Stimulated activated CD4-positive, alpha-beta T cell treated with anti-CD3 and anti-CD28 coated beads, TNF-alpha, amount 100 ng/mL, for 48 hours (primary cell): ENCODE measurements around the gene DGKQ.
"Not testable (repeated sequence)": the region's sequence is repeated elsewhere in the genome, so short reads cannot be mapped to it uniquely, and the experiment has no call there.

Experiments
- DNase-seq, 3 donors: peaks; one replicate each; pipeline ENCODE4 v3.0.0-alpha.2; 2020; ENCODE audit warnings: low read depth in 3 of 3

Gene DGKQ

DNA sequence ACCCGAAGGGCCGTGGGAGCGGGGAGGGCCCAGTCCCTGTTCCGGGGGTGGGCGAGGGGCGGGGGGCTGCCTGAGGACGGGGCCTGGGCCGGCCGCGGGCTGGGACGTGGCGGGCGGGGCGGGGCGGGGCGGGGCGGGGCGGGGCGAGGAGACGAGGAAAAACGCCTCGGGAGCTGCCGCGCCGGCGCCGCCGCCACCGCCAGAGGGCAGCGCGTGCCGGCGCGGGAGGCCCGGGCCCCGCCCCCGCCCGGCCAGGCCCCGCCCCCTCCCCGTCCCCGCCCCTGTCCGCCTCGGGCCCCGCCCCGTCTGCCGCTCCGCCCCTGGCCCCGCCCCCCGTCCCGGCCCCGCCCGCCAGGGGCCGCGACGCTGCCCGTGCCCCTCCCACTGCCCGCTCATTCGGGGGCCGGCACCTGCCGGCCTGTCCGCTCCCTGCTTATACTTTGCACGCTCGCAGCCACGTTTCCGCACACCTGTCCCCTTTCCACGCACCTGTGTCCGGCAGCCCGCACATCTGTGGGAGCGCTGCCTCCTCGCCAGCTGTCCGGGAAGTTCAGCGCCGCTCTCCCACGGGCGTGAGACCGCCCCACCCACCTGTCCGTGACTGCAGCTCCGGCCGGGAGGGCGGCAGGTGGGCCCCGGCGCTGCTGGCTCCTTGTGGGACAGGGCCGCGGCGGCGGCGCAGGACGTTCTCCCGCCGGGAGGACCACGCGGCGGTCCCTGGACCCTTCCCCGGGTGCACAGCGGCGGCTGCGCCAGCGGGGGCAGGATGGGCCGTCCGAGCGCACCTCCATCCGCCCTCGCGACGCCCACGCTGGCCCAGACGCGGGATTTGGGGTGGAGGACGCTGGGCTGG is 36.4 kb upstream of the DGKQ start:
- peak; percentile 26 to 74 (median 49) for DNase-seq

DNA sequence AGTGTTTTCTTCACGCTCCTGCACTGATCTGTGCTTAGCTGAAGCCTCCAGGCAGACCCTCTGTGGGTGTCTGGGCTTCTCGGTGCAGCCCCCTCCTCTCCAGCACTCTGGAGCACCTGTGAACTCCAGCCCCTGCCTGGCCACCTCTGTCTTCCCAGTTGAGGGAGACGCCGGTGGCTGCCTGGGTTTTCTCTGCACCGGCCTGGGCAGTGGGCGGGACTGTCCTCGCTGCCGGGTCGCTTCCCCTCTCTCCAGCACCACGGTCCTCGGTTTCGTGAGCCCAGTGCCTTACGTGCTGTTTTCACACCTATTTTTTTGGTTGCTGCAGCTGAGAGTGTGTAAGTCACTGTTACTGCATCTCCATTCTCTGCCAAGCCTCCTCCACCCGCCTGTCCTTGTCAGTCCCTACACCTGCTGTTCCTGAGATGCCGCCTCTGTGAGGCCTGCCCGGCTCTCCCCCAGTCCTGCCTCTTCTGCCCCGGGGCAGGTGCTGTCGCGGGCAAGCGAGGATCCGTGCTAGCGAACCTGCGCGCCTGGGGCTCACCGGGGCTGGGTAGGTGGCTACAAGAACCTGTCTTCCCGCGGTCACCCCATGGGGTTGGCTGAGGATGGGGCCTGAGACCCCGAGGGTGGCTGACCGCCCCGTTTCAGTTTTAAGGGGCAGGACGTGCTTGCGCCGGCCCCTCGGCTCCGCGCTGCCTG is 35.6 kb upstream of the DGKQ start:
- peak in 1 of 3 donors; percentile 26 for DNase-seq

DNA sequence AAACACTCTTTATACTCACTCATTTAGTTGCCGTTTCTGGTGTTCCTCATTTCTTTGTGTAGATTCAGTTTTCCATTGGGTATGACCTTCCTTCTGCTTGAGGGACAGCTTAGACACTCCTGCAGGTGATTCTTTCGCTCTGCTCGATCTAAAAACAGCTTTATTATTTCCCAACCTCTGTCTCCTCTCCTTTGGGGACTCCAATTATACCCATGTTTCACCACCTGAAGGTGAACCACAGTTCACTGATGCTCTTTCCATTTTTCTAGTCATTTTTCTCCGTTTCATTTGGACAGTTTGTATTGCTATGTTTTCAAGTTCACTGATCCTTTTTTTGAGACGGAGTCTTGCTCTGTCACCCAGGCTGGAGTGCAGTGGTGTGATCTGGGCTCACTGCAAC is 33.5 kb upstream of the DGKQ start:
- DNase-seq = no peak

DNA sequence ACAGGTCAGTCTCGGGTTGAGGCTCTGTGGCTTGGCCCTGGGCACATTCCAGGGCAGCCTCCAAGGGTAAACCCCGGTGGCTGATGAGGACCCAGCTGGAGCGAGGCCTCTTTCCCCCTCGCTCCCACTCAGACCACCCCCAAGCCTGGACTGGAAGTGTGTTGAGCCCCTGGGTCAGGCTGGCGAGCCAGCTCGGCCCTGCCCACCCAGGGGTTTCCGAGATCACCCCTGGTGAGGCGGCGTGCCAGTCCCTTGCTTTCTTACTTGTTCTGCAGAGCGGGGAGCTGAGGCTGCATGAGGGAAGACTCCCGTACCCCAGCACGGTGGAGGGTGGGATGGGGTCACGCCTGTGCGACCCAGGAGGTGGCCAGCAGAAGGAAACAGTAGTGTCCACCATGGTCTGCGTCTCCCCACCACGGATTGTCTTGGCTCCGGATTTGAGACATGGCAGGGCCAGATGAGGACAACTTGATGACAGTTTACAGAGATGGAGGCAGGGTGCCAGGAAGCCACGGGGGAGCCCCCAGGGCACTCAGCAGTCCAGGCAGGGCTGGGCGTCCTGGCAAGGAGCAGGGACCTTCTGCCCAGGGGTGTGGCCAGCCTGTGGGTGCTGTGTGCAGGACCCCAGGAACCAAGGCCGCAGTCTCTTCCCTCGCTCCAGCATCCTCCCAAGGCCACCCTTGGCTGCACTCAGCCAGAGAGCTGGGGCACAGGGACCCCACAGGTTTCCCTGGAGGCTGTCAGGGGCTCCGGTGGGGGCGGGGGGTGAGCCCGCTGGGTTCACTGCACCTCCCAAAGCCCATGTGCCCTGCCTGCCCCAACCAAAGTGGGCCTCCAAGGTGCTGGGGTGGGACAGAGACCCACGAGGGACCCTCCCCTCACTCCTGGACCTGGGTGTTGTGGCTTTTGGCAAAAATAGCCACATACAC is 31.5 kb upstream of the DGKQ start:
- DNase-seq = no peak

GRCh38 chr4:1004071-1004418 is 30.7 kb upstream of the DGKQ start:
- no peak for DNase-seq

DNA sequence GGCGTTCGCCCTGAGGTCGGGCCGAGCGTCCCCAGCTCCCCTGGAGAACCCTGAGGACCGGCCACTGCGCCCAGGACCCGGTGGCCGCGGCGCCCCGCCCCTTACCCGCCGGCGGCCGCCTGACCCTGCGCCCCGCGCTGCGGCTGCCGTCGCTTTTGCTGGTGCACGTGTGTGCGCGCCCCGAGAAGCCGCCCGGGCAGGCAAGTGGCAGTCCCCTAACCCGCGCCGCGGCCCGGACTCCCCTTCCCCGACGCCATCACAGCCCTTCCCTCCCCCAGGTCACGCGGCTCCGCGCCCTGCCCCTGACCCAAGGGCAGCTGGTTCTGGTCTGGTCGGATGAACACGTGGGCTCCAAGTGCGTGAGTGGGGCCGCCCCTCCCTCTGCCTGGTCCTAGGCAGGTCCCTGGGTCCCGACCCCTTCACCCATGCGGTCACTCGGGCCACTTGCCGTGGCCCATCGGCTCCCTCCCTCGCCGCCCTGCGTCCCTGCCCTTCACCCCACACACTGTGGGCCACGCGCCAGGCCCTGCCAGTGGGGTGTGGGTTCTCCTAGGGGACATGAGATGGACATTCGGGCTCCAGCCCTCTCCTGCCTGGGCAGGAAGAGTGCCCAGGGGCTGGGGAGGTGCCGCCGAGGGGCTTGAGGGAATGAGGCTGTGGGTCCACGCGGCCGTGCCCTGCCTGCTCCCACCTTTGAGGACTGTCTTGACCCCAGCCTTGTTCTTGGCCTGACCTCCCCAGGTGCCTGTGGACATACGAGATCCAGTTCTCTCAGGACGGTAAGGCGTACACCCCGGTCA is 30.1 kb upstream of the DGKQ start:
- DNase-seq = no peak

DNA sequence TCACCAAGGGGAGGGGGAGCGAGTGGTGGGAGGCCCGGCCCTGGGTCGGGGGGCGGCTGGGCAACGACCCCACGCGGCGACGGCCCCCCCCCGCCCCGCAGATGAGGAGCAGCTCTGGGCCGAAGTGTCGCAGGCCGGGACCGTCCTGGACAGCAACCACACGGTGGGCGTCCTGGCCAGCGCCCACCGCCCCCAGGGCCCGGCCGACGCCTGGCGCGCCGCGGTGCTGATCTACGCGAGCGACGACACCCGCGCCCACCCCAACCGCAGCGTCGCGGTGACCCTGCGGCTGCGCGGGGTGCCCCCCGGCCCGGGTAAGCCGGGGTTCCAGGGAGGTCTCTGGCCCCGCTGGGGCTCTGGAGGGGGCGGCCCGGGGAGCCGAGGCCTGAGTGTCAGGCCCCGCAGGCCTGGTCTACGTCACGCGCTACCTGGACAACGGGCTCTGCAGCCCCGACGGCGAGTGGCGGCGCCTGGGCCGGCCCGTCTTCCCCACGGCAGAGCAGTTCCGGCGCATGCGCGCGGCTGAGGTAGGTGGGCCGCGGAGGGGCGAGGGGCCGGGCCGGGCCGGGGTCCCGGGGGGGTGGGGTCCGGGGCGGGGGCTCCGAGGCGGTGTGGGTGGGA is 29.4 kb upstream of the DGKQ start:
- DNase-seq = no peak

- no peak for DNase-seq
Measured at GRCh38 chr4:1002131-1002630, 28.8 kb upstream of the DGKQ start.

- no peak for DNase-seq
Measured at GRCh38 chr4:1001561-1002130, 28.3 kb upstream of the DGKQ start.

GRCh38 chr4:1000686-1001260 is 27.4 kb upstream of the DGKQ start:
- no peak for DNase-seq

DNA sequence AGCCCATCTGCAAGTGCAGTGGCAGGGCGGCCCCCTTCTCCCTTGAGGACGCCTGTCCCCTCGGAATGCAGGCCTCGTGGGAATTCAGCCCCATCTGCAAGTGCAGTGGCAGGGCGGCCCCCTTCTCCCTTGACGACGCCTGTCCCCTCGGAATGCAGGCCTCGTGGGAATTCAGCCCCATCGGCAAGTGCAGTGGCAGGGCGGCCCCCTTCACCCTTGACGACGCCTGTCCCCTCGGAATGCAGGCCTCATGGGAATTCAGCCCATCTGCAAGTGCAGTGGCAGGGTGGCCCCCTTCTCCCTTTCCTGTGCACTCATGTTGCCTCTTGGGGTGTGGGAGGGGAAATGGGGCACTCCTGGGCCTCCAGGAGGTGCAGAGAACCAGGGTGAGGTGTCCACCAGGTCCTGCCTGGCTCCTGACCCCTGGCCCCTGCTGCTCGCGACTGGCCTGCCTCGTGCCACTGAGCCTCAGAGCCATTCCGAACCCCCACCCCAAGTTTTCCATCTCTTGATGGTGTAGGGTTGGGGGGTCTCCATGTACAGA is 26.6 kb upstream of the DGKQ start:
- DNase-seq = no peak

GRCh38 chr4:999240-999863 is 26.0 kb upstream of the DGKQ start:
- not testable (repeated sequence) for DNase-seq

DNA sequence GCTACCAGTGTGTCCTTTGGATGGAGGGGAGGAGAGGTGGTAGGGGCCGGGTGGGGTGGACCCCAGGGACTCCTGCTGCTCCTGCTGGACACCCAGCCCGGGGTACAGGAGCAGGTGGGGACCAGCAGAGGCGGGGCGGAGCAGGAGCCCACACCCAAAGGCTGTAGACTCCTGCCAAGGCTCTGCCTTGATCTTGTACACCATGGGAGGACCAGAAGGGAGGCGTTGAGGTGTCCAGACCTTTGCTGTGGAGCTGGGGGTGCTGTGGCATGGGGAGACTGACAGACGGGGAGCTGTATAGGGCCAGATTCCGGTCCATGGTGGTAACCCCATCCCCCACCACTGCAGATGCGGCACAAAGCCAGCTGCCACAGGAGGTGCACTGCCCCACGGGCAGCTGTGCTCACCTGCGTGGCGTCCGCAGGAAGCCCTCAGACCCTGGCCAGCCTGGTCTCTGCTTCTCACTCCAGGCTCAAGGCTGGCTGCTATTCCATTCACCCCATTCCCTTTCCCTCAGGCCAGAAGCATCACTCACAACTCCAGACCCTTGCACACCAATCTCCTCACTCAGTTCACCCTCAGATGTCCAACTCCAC is 24.8 kb upstream of the DGKQ start:
- DNase-seq = no peak

DNA sequence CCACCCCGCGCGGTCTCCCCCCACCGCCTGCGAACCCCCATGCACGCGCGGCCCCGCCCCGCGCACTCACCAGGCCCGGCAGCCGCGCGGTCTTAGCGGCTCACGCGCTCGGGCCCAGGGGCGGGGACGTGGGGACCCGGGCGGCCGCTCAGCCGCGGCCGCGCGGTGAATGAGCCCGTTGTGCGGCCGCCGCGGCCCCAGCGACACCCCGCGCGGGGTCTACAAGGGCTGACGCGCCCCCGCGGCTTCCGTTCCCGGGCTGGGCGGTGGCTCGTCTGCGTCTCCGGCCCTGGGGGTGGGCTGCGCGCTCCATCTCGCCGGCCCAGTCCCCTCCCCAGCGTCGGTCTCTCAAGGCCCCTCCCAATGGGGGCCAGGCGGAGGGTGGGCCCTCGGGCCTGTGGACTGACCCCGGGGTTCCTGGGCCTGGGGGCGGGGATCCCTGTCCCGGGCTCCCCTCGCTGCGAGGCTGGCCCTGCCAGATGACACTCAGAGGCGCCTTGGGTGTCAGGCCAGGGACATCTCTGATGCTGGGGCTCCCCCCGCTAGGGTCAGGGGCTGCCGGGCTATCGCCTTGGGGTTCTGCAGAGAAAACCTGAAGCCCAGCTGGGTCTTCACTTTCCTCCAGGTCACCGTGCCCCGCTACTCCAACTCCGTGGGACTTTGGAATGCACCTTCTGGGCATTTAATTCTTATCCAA is 24.2 kb upstream of the DGKQ start:
- DNase-seq = no peak

GRCh38 chr4:996997-997374 is 23.6 kb upstream of the DGKQ start:
- DNase-seq = no peak

DNA sequence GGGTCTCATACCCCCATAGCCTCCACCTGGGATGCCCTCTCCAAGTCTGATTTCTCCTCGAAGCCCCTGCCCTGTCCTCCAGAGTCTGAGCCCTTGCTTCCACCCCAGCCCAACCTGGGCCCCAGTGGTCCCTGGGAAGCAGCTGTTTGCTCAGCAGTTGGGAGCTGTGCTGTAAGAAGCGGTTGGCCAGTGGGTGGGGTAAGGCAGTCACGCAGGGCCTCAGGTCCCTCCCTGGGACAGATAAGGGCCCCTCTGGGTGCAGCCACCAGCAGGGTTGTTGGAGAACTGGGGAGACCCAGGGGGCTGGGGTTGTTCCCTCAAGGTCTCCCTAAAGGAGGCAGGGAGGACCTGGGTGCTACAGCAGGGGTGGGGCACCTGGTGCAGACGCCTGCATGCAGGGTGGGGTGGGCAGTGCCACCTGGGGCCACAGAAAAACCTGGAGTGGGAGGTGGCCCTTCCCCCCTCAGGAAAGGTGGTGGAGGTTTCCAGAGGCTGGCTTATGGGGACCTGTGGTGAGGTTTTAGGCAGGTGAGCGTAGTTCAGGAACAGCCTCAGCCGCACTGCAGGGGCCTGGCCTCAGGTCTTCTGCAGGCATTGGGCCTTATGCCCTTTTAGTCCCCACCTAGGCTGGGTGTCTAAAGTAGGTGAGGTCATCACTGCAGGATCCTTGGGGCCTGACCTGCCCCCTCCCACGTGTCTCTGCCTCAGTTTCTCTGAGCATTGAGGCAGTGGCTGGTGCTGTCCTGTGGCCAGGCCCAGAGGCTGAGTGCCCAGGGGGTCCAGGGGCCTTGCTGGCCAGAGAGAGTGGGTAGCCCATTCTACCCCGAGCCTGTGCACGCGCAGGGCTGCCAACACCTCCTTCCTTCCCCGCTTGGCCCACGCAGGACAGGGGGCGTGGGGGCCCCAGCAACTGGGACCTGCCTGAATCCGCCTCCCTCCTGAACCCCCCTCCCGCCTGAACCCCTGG is 22.9 kb upstream of the DGKQ start:
- DNase-seq = no peak
